NCI-H2107 (cell line): Measurements from ENCODE around the gene ADCYAP1.

Experiments used
- DNase-seq: peaks from one replicate; lab custom pipeline; 2025; lab: John Stamatoyannopoulos, UW

Gene ADCYAP1

DNA sequence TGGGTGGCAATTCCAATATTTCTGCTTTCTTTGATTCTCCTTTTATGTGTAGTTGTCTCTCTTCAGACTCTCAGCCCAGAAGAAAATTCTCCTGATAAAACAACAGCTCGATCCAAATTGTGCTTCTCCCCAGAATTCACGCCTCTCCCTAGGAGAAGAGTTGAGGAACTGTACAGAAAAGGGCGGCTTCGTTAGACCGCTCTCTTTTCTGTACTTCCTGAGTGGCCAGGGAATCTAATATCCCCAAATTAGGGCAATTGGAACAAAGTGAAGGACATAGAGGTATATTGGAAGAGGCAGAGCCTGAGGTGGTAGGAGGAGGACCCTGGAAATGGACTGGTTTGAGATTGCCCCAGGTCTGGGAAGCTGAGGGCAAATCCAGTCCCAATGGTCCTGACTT is 5.6 kb downstream of the ADCYAP1 start:
- DNase-seq: no peak

DNA sequence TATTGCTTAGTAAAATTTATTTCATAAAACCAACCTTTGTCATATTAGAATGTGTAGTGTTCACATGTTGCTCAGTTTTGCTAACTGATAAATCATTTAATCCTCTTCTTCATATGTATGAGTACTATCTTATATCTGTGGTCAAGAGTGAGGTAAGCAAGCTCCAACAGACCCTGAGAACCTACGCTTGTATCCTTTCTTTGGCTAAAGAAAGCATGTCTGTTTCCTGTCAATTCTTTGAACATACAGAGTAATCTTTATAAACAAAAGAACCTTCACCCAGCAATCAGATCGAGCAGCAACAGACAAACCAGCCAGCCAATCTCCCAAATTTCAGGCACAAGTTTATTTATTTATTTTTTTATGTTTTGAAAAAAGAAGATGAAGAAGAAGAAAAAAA is 6.4 kb downstream of the ADCYAP1 start:
- no peak for DNase-seq

DNA sequence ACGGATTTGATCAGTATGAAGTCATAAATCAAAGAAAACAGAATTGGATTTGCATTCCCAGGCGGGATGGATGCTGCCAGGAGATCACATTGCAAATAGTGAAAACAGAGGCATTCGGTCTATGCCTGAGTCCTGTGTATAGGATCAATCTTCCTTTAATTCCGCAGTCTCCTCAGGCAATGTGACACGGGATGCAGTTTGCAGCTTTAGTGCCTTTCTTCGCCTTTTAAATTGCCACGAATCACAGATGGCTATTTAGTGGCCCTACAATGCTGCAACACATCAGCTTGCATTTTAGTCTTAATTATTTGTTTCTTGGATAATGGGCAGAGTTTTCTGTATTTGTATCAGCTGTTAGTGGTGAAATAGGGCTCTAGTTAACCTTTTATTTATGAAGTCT is 6.8 kb downstream of the ADCYAP1 start:
- no peak for DNase-seq

DNA sequence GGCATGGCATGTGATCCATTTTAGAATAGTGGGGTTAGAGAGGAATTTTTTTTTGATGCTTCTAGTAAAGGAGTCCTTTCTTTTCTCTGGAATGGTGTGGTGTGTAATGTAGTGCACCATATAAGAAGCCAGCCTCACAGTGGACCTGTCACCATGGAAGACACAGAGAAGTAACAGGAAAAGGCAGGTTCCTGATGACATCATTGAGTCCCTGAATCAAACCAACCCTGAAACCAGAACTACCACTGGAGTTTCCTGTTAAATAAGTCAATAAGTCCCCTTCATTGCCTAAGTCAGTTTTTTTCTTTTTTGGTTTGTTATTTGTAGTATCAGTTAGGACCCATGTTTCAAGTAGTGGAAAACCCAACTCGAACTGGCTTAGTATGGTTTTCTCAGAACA is 11.9 kb downstream of the ADCYAP1 start:
- no peak for DNase-seq

DNA sequence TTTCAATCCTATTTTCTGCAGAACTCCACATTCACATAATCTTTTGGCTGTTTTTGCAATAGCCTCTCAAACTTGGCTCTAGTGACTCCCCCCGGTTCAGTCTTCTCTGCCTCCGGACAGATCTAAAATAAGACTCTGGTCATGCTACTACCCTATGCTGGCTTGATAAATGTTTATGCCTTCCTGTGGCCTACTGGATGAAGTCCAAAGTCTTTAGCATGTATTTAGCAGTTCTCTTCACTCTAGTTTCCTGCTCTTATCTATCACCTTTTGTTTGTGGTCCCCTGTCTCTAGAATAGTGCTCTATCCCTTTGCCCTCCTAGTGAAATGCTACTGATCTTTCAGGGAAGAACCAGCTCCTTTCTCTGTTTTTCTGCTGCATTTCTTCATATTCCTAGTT is 14.4 kb downstream of the ADCYAP1 start:
- no peak for DNase-seq

DNA sequence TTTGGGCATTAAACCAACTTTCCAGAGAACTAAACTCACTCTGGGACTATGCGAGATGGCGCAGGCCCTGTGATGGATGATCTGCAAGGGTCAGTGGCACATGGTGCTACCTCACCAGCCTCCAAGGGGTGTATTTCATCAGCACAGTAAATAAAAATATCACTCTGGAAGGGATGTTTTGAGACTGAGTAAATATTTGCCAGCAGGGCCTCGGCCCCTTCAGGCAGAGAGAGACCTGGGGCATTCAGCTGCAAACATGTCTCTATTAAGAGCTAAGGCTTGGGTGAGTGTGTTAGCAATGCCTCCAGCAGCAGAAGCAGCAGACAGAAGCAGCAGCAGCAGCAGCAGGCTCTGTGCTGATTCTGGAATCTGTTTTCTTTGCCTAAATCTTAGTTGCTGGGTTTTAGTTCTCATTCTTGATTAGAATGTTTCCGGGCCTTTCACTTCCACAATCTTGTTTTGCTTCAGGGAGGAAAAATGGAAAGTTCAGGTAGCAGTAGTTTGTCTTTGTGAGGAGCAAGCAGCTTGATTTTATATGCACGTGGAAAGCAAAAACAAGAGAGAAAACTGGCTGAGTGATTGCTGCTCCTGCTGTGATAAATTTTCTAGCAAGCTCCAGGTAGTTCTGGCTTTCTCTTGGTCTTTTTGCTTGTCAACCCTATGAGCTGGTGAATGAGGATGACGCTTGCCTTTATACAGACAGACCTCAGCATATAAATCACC is 18.6 kb downstream of the ADCYAP1 start:
- no peak for DNase-seq

GRCh38 chr18:924987-925386 is 20.3 kb downstream of the ADCYAP1 start:
- DNase-seq: no peak

DNA sequence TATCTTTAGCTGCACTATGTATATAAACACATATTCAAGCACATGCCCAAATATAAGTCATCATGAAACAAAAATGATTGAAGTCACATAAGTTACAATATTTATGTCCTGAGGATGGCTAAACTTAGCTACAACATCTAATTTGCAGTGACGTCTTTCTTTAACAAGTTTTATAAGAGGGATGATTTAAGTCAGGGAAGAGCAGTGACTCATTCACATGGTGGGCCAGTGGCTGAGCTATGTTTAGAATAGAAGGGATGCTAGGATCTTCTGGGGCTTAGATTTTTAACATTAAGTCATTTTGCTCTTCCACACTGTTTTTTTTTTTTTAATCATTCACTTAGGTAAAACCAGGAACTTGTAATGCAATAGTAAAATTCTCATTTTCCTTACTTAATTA is 22.3 kb downstream of the ADCYAP1 start:
- DNase-seq: no peak

DNA sequence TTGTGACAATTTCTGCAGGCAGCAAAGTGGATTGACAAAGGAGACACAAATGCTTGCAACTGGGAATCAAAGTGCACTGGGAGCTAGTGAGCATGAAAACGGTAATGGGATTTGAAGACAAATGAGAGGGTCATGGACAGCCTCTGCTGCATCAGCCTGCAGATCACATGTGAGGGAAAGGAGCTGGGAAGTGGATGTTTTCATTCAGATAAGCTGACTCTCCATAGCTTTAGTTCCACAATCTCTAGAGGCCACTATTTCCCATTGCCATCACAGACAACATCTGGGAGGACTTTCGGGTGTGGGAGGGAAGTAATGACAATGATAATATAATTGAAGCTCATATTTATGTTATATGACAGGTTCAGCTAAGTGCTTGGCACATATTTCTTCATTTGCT is 28.4 kb downstream of the ADCYAP1 start:
- DNase-seq: no peak

DNA sequence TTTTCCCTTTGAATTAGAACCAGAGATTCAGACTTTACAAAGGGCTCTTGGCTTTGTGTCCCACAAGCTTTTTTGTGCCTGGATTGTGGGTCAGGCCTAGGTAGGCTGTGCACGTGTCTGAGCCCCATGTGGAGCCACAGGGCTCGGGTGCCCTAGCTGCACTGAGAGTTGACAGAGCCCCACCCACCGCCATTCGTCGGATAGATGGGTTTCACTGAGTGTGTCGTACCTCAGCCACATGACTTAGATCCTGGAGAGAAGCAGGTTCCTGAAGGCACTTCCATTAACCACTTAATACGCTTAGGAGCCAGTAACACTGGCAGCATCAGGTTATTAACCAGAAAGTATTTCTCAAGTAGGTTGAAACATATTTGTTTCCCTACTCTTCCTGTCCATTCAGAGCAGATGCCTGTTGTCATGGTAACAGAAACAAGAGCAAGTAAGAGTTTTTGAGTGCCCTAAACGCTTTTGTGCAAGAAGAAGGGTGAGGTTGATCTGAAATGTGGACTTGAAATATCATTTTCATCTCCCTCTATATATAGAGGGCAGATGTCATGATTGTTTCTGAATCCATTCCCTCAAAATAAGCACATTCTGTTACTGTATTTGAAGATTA is 30.0 kb downstream of the ADCYAP1 start:
- DNase-seq: no peak

- DNase-seq: no peak
Measured at GRCh38 chr18:936941-937340, 32.3 kb downstream of the ADCYAP1 start.

DNA sequence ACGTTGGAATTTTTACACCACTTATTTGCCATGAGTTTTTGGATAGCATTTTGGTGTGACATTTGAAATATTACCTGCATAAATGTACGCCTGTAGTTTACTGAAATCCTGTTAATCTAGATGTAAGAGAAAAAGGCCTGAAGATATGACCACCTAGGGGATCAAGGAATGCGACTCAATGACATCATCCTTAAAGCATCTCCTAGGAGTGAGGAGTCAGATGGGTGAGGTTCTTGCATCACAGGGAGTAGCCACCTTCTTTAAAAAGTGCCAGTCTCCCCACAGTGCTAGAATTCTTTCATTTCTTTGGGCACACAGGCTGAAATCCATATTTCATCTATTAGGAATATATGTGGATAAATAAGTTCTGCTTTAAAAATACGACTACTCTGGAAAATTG is 34.5 kb downstream of the ADCYAP1 start:
- no peak for DNase-seq

DNA sequence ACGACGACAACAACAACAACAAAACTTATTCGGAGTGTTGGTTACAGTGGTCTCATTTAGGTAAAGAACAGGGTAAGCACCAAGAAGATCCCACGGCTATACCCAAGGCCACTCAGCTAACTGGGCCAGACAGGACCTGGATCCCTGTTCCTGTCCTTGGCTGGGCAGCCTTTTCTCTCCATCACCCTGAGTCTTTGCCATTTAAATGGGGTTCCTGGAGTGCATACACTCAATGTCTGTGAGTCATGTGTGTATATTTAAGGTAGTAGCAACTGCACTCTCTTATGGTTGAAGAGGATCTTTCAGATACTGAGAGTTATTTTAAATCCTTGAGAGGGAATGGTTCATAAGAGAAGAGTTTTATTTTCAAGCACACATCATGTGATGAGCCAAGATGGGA is 35.3 kb downstream of the ADCYAP1 start:
- DNase-seq: no peak

DNA sequence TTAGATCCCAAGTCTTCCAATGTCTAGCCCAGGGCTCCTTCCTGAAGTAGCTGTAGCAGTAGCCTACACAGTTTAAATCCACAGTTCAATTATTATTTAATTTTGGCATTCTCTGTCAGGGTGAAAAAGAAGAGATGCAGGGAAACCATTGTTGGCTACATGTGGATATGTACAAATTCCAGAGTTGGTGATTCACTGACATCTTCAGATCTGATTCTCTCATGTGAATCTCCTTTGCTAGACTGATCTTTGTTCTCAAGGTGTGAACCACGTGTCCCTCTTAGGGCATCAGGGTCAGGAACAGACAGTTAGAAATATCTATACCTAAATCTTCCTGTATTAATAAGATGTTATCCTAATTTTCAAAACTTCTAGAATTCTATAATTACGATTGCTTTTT is 36.7 kb downstream of the ADCYAP1 start:
- DNase-seq: no peak

- no peak for DNase-seq
Measured at GRCh38 chr18:944440-944839, 39.8 kb downstream of the ADCYAP1 start.

DNA sequence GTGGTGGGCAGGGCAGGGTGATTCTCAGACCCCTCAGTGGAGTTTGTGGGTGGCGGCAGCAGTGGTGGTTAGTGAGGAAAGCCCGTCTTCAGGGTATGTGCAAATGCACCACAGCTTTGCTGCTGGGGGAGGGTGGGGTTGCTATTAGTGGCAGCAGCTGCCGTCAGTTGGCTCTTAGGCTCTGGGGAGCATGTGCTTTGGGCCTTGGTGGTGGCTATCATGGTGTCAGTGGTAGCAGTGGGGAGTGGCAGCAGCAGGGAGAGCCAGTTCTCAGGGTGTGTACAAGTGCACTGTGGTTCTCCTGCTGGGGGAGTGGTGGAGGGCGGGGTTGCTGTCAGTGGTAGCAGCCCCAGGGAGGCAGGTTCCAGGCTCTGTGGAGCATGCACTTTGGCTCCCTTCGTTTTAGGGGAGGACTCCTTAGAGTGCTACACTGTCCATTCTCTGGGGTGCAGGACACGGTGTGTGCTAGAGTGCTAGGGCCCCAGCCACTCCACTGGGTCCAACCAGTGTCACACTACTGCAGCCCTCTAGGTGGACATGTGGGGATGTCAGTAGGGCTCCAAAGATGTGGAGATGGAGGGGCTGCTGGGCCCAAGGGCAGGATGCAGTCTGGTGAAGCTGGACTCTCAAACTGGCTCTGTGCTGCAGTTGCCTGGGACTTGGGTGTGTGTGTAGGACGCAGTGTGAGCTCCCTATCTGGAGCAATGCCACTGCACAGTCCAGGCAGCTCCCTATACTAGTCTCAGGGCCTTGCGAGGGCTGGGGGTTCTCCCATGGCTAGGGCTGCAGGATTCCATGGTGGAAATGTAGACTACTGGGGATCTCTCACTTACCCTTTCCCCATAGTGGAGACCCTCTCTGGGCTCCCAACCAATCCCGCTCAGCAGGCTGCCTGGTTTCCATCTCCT is 45.3 kb downstream of the ADCYAP1 start:
- no peak for DNase-seq

DNA sequence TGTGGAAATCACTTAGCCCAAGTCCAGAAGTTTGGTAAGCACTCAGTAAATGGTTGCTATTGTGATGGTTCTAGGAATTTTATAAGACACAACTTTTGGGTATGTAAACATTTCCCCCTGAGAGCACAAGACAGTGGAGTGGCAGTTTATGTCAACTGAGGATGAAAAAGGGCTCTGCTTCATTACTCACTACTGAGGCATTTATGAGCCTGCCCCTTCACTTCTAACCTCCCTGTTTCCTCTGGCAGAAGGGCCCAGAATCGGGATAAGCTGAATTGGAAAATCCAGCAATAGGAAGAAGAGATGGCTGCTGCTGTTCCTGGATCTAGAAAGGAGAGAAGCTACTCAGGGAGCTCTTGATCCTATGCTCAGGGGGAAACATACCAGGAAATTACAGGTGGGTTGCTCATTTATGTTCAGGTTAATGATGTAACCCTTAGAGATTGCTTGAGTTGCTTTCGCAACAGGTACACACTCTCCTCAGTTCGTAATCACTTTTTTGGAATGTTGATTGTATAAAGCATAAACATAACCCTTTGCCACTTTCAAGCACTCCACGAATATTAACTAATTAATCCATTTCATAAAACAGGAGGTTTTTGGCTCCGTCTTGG is 46.3 kb downstream of the ADCYAP1 start:
- DNase-seq: no peak

GRCh38 chr18:955384-956066 is 50.9 kb downstream of the ADCYAP1 start:
- no peak for DNase-seq

DNA sequence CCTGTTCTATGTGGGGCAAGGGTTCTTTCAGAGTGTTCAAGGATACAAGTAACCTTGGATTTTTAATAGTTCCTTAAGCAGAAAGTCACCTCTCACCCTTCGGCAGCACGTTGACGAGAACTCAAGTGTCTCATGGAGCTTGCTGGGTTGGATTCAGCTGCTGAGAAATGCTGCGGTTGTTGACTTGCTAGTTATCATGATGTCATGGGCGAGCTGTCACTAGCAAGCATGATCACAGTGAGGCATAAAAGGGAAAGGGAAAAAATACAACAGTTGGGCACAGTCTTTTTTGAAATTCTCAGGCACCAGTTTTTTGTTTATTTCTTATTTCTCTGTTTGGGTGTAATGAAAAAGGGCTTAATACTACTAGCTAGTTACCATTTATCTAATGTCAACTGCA is 53.2 kb downstream of the ADCYAP1 start:
- no peak for DNase-seq

DNA sequence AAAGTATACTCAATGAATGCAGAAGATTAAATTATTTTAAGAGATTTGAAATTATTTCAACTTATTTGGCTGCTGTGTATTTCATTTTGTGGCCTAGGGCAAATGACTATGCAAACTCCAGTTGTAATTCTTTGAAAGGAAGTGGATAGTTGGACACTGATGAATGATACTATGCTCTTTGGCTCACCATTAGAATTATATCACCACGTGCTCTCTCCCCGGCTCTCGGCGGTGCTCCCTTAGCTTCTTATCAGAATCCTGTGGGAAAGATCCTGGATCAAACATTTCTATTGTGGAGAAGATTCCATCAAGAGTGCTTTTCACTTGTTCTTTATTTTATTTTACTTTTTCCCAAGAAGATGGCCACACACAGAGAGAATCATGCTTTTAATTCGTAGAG is 55.2 kb downstream of the ADCYAP1 start:
- DNase-seq: no peak
